HG03103 (cell line): ENCODE results near the gene SUN1.
A peak's percentile ranks its signal among the peaks of the same experiment; 100 is the strongest.
"Not testable (repeated sequence)": the region's sequence is repeated elsewhere in the genome, so short reads cannot be mapped to it uniquely, and the experiment has no call there.

Experiments used
- ATAC-seq: cut with Tn5 transposase; IDR thresholded peaks from one replicate; pipeline ENCODE4 v1.9.1; 2021; ENCODE audit warnings: low read depth; ENCODE audit not compliant: unreplicated experiment

SUN1 gene

GRCh38 chr7:916291-916941 lies 84.1 kb downstream of the SUN1 start:
- no peak for ATAC-seq

- ATAC-seq, result no peak
Observed at GRCh38 chr7:917255-918117, 85.2 kb downstream of the SUN1 start.

GRCh38 chr7:918118-918425 lies 85.8 kb downstream of the SUN1 start:
- no peak for ATAC-seq

GRCh38 chr7:918441-919113 lies 86.3 kb downstream of the SUN1 start:
- no peak for ATAC-seq

- ATAC-seq, result no peak
Observed at GRCh38 chr7:919114-919442, 86.8 kb downstream of the SUN1 start.

GRCh38 chr7:919924-920341 lies 87.7 kb downstream of the SUN1 start:
- ATAC-seq, result no peak

- no peak for ATAC-seq
Observed at GRCh38 chr7:920351-921070, 88.2 kb downstream of the SUN1 start.

GRCh38 chr7:921071-921461 lies 88.8 kb downstream of the SUN1 start:
- ATAC-seq, result no peak

GRCh38 chr7:921581-922333 lies 89.5 kb downstream of the SUN1 start:
- no peak for ATAC-seq

GRCh38 chr7:922334-923107 lies 90.2 kb downstream of the SUN1 start:
- no peak for ATAC-seq

- ATAC-seq, result peak; percentile 81
Observed at GRCh38 chr7:923108-924041, 91.1 kb downstream of the SUN1 start.

GRCh38 chr7:924042-924441 lies 91.8 kb downstream of the SUN1 start:
- not testable (repeated sequence) for ATAC-seq
